ENCODE results near the gene CARMIL1. TPM values are rescaled to one million over a fixed set of nuclear protein-coding genes. Genes with fewer than 3 reads are reported as not detected.

The CARMIL1 gene
- polyA plus RNA-seq, 1 of the 3 experiments (the other 2 are of a cell fraction), result 1.7 TPM

- no peaks in the 10 kb centered on the region for H3K79me2 ChIP-seq (ENCODE audit: insufficient read depth)
- CTCF ChIA-PET, result interaction anchor here (0.7 to 1.5 kb wide), 4 partner anchors 10 to 51 kb away, joined by 3 to 5 read pairs (median 4); partner anchors contain the start of gene CARMIL1
- no peak for TF ChIP-seq CTCF (IDR thresholded peaks at IDR 0.05)
- TF ChIP-seq IRF3 (IDR thresholded peaks at IDR 0.05; ENCODE audit: low read depth, low read length), result no peak
- no peak for TF ChIP-seq NFIC (IDR thresholded peaks at IDR 0.05; ENCODE audit: borderline replicate concordance)
- TF ChIP-seq SMC3 (IDR thresholded peaks at IDR 0.05; ENCODE audit: low read depth, low read length), result no peak
- no peak for TF ChIP-seq TEAD4 (IDR thresholded peaks at IDR 0.05; ENCODE audit: borderline replicate concordance, insufficient read depth)
- no peak for TF ChIP-seq RFX5 (IDR thresholded peaks at IDR 0.05; ENCODE audit: low read length)
- no peak for TF ChIP-seq MEF2A (IDR thresholded peaks at IDR 0.05; ENCODE audit: borderline replicate concordance, low read depth)
- TF ChIP-seq SIN3A (IDR thresholded peaks at IDR 0.05; ENCODE audit: borderline replicate concordance, low read depth, low read length), result no peak
- TF ChIP-seq FOXJ3 (CRISPR knock-in tag; IDR thresholded peaks at IDR 0.05), result no peak
- TF ChIP-seq USF1 (IDR thresholded peaks at IDR 0.05; ENCODE audit: borderline replicate concordance, low read depth), result no peak
- no peak for TF ChIP-seq GATA2 (CRISPR knock-in tag; IDR thresholded peaks at IDR 0.05)
- no peak for TF ChIP-seq ELF1 (IDR thresholded peaks at IDR 0.05)
- no peaks in the 10 kb centered on the region; a peak in 1 of 4 replicates for H3K4me1 ChIP-seq (ENCODE audit: control insufficient read depth in 1 of 2, insufficient read depth in 2 of 2, low read depth in 1 of 2, low read length in 1 of 2)
- H3K4me2 ChIP-seq, result no peak overlapping the region
- no peak overlapping the region for H2AFZ ChIP-seq (ENCODE audit: low read depth)
- no peaks in the 10 kb centered on the region for H3F3A ChIP-seq (replicated peaks; ENCODE audit: insufficient read depth)
- no peak for DNase-seq
- H3K27ac ChIP-seq (ENCODE audit: low read depth in 2 of 2, low read length in 1 of 2), result no peak overlapping the region
- 80% methylated on average over 4 of the region's 4 CpGs for whole genome bisulfite sequencing (ENCODE audit: low lambda C conversion rate)
- POLR2A ChIA-PET, result no interaction called here
- H3K27me3 ChIP-seq (ENCODE audit: insufficient read depth), result no peaks in the 10 kb centered on the region
- no peaks in the 10 kb centered on the region for H4K20me1 ChIP-seq (ENCODE audit: insufficient read depth)
- no peak overlapping the region for H3K9ac ChIP-seq
- H3K9me2 ChIP-seq, result no peaks in the 10 kb centered on the region
- H3K4me3 ChIP-seq (ENCODE audit: low read depth in 2 of 2, low read length in 1 of 2), result no peak overlapping the region
- H3K36me3 ChIP-seq (replicated peaks in 1 of 2; ENCODE audit: control insufficient read depth in 1 of 2, insufficient read depth in 2 of 2, low read length in 1 of 2), result no peaks in the 10 kb centered on the region
- H3K9me3 ChIP-seq, result no peaks in the 10 kb centered on the region
Observed at GRCh38 chr6:25329982-25330381, 50.8 kb downstream of the CARMIL1 start.

GRCh38 chr6:25330796-25331685 lies 51.9 kb downstream of the CARMIL1 start:
- H3K36me3 ChIP-seq (replicated peaks in 1 of 2; ENCODE audit: control insufficient read depth in 1 of 2, insufficient read depth in 2 of 2, low read length in 1 of 2), result no peaks in the 10 kb centered on the region
- H3K4me3 ChIP-seq (ENCODE audit: low read depth in 2 of 2, low read length in 1 of 2), result no peak overlapping the region
- H3K27me3 ChIP-seq (ENCODE audit: insufficient read depth), result no peaks in the 10 kb centered on the region
- no peaks in the 10 kb centered on the region for H3K9me2 ChIP-seq
- CTCF ChIA-PET, result interaction anchor here (0.7 to 1.4 kb wide), 2 partner anchors 9 to 29 kb away, joined by 3 read pairs; no protein-coding TSS in a partner anchor
- H3K4me1 ChIP-seq (ENCODE audit: control insufficient read depth in 1 of 2, insufficient read depth in 2 of 2, low read depth in 1 of 2, low read length in 1 of 2), result no peaks in the 10 kb centered on the region; a peak in 1 of 4 replicates
- no peak overlapping the region for H3K4me2 ChIP-seq
- 76% methylated on average over 3 of the region's 5 CpGs for WGBS (ENCODE audit: low lambda C conversion rate)
- POLR2A ChIA-PET, result no interaction called here
- H2AFZ ChIP-seq (ENCODE audit: low read depth), result no peak overlapping the region
- no peaks in the 10 kb centered on the region for H3F3A ChIP-seq (replicated peaks; ENCODE audit: insufficient read depth)
- no peaks in the 10 kb centered on the region for H4K20me1 ChIP-seq (ENCODE audit: insufficient read depth)
- H3K79me2 ChIP-seq (ENCODE audit: insufficient read depth), result no peaks in the 10 kb centered on the region
- H3K9me3 ChIP-seq, result no peaks in the 10 kb centered on the region
- no peak overlapping the region for H3K9ac ChIP-seq
- no peak overlapping the region for H3K27ac ChIP-seq (ENCODE audit: low read depth in 2 of 2, low read length in 1 of 2)
- no peak for DNase-seq
- TF ChIP-seq NRF1 (IDR thresholded peaks at IDR 0.05; ENCODE audit: low read depth, low read length) (no peak), MXI1 (IDR thresholded peaks at IDR 0.05; ENCODE audit: low read depth, low read length) (no peak), NFIC (IDR thresholded peaks at IDR 0.05; ENCODE audit: borderline replicate concordance) (no peak), EP300 (IDR thresholded peaks at IDR 0.05; ENCODE audit: borderline replicate concordance in 1 of 2, low read depth in 1 of 2, low read length in 1 of 2) (no peak), REST (IDR thresholded peaks at IDR 0.05; ENCODE audit: low read depth, low read length) (no peak), FOXM1 (IDR thresholded peaks at IDR 0.05; ENCODE audit: low read depth) (no peak), ELF1 (IDR thresholded peaks at IDR 0.05) (no peak), JUND (IDR thresholded peaks at IDR 0.05) (no peak)
